ENCODE results near the gene ADAMTSL3.

DNA sequence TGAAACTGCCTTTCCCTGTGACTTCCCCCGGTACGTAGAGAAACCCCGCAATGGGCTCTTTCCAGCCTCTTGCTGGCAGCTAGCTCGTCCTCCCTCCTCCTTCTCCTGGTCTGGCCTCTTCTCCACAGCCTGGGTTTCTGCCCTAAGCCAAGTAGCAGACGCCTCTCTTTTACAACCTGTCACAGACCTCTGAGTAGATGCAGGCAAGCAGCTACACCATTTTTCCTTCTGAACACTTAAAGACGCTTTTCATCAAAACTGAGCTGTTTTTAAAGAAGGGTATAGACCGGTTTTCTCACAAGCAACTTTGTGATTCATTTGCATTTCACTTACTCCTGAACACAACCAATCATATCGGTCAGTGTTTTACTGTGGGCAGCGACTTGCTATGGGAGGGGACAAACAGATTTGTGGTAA lies 32.0 kb downstream of the ADAMTSL3 start:
- TF ChIP-seq NR3C1 (CRISPR knock-in tag; conservative IDR thresholded peaks at IDR 0.05; ENCODE audit: low read depth) (no peak), SP1 (CRISPR knock-in tag; conservative IDR thresholded peaks at IDR 0.05) (no peak), SMAD3 (CRISPR knock-in tag; IDR thresholded peaks at IDR 0.05; ENCODE audit: borderline replicate concordance) (no peak), ETV6 (CRISPR knock-in tag; IDR thresholded peaks at IDR 0.05) (no peak), NFATC4 (CRISPR knock-in tag; IDR thresholded peaks at IDR 0.05) (no peak)
